ENCODE results near the gene SCYL1.
"Not testable (repeated sequence)": the region's sequence is repeated elsewhere in the genome, so short reads cannot be mapped to it uniquely, and the experiment has no call there.

Gene SCYL1

GRCh38 chr11:65506290-65506771 is 18.6 kb upstream of the SCYL1 start:
- DNase-seq (ENCODE audit: low read depth): no peak

DNA sequence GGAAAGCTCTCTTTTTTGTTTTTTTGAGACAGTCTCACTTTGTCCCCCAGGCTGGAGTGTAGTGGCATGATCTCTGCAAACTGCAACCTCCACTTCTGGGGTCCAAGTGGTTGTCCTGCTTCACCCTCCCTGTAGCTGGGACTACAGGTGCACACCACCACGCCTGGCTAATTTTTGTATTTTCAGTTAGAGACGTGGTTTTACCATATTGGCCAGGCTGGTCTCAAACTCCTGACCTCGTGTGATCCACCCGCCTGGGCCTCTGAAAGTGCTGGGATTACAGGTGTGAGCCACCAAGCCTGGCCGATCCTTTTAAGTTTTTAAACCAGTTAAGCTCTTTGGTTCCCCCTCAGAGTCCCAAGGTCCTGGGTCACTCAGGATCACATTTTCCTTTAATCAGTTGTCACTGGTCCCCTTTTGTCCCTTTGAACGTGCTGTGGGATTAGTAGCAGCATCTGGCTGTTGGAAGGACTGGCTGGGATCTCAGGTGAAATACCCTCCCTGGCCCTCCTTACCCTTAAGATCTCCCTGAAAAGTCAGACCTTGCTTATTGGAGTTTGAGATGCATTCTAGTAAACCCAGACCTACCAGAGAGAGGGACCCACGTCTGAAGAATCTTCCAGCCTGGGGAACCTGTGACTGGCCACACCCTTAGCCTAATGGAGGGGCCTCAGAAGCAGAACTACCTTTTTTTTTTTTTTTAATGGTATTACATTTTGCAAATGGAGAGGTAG is 17.9 kb upstream of the SCYL1 start:
- DNase-seq (ENCODE audit: low read depth): no peak

- not testable (repeated sequence) for DNase-seq (ENCODE audit: low read depth)
Measured at GRCh38 chr11:65512311-65512710, 12.6 kb upstream of the SCYL1 start.

- DNase-seq (ENCODE audit: low read depth): no peak
Measured at GRCh38 chr11:65516135-65516968, 8.5 kb upstream of the SCYL1 start.

GRCh38 chr11:65518941-65519549 is 5.8 kb upstream of the SCYL1 start:
- not testable (repeated sequence) for DNase-seq (ENCODE audit: low read depth)

GRCh38 chr11:65521777-65522521 is 2.9 kb upstream of the SCYL1 start:
- DNase-seq (ENCODE audit: low read depth): peak; percentile 92

- peak; percentile 95 for DNase-seq (ENCODE audit: low read depth)
Measured at GRCh38 chr11:65522718-65523630, 1.9 kb upstream of the SCYL1 start.

DNA sequence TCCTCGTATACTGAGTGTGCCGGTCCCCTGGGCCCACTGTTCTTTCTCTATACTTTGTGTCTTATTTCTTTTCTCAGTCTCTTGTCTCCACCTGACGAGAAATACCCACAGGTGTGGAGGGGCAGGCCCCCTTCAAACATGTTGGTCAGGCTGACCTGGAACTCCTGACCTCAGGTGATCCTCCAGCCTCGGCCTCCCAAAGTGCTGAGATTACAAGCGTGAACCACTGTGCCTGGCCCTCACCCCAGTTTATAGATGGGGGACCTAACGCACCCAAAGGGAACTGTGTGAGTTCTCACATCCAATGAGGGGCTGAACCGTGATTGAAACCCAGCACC is 1.3 kb upstream of the SCYL1 start:
- DNase-seq (ENCODE audit: low read depth): not testable (repeated sequence)

DNA sequence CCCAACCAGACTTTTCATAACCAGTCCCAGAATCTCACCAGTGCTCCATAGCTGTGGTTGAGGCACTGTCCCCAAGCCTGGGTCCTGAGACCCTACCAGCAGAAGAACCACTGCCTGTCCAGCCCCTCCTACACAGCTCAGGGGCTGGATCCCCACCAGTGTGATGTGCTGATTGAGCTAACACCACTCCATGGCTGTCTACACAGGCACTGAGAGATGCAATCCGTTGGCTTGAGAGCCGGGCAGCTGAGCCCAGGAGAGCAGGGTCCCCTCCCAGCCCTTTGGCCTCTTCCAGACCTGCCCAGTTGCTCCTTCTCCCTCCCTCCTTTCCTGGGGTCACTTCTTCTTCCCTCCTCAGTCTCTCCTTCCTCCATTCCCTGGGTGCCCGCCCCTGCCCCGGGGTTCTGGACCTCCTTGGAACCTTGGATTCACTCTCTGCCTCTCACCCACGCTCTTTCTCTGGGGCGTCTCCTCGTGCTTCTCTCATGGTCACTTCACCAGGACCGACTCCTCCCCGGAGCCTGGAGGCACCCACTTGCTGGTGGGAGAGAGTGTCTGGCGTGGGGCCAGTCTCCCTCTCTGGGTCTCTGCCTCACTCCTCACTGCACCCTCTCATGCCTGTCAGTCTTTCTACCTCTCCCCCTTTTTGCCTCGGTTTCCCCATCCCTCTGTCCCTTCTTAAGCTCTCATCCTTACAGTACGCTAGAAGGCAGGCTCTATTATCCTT is 706 bp upstream of the SCYL1 start:
- peak; percentile 79 for DNase-seq (ENCODE audit: low read depth)

- DNase-seq (ENCODE audit: low read depth): no peak
Measured at GRCh38 chr11:65525546-65526480, 930 bp downstream of the SCYL1 start.

DNA sequence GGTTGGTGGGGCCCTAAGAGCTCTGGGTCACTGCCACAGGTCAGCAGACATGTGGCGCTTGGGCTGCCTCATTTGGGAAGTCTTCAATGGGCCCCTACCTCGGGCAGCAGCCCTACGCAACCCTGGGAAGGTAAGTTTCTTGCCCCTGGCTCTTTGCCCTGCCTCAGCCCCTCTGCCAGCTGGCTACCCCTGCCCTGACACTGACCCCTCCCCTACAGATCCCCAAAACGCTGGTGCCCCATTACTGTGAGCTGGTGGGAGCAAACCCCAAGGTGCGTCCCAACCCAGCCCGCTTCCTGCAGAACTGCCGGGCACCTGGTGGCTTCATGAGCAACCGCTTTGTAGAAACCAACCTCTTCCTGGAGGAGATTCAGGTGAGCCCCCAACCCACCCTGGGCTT is 1.9 kb downstream of the SCYL1 start:
- no peak for DNase-seq (ENCODE audit: low read depth)

DNA sequence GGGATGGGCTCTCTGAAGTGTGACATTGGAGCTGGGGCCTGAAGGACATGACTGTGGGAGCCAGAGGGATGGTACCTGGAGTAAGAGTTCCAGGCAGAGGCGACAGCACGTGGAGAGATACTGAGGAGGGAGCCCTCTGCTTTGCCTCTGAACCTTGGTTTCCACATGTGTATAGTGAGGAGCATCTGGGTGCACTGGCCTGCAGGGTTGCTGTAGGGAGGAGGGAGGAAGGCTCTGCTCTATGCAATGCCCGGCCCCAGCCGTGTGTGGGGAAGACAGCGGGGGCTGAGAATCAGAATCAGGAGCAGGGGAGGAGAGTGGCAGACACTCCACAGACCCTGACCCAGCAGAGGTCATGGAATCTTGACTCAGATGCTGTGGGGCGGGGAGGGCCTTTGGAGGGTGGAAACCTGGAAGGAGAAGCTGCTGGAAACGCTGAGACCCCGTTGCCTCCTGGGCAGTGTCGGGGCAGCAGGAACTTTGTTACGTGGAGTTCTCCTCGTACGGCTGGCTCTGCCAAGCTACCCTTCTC is 4.0 kb downstream of the SCYL1 start:
- no peak for DNase-seq (ENCODE audit: low read depth)

GRCh38 chr11:65529475-65530156 is 4.7 kb downstream of the SCYL1 start:
- DNase-seq (ENCODE audit: low read depth): no peak

DNA sequence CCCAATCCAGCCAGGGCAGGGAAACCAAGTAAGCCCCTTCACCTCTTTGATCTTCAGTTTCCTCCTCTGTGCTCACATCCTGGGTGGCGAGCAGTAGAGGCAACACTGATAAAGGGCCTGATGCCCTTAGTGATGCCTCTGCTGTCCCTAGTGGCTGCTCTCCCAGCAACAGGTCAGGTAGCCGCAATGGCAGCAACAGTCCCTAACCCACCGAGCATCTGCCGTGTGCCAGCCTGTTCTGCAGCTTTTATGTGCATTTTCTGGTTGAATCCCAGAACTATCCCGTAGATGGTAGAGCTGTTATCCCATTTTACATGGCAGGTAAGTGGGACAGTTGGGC is 5.2 kb downstream of the SCYL1 start:
- DNase-seq (ENCODE audit: low read depth): no peak

GRCh38 chr11:65532388-65533064 is 7.6 kb downstream of the SCYL1 start:
- no peak for DNase-seq (ENCODE audit: low read depth)

DNA sequence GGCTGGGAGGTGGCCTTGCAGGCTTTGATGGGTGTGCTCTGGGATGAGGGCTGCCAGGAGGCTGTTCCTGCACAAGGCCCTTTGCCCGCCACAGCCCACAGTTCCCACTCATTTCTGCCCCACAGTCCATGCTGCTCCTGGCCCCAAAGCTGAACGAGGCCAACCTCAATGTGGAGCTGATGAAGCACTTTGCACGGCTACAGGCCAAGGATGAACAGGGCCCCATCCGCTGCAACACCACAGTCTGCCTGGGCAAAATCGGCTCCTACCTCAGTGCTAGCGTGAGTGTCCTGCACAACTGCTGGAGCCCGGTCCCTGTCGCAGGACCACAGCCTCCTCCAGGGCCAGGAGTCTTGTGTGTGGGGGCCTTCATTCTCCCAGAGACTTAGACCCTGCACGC is 10.2 kb downstream of the SCYL1 start:
- no peak for DNase-seq (ENCODE audit: low read depth)

- no peak for DNase-seq (ENCODE audit: low read depth)
Measured at GRCh38 chr11:65536412-65537295, 11.8 kb downstream of the SCYL1 start.
